Inflammatory macrophage treated with lipopolysaccharide for 4 hours (primary cell): ENCODE measurements around the gene APOLD1.
"Not testable (repeated sequence)": the region's sequence is repeated elsewhere in the genome, so short reads cannot be mapped to it uniquely, and the experiment has no call there.

Experiments
- DNase-seq: peaks from one replicate; pipeline ENCODE4 v3.0.0-alpha.2; 2020

Gene APOLD1, protein sequence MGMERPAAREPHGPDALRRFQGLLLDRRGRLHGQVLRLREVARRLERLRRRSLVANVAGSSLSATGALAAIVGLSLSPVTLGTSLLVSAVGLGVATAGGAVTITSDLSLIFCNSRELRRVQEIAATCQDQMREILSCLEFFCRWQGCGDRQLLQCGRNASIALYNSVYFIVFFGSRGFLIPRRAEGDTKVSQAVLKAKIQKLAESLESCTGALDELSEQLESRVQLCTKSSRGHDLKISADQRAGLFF

DNA sequence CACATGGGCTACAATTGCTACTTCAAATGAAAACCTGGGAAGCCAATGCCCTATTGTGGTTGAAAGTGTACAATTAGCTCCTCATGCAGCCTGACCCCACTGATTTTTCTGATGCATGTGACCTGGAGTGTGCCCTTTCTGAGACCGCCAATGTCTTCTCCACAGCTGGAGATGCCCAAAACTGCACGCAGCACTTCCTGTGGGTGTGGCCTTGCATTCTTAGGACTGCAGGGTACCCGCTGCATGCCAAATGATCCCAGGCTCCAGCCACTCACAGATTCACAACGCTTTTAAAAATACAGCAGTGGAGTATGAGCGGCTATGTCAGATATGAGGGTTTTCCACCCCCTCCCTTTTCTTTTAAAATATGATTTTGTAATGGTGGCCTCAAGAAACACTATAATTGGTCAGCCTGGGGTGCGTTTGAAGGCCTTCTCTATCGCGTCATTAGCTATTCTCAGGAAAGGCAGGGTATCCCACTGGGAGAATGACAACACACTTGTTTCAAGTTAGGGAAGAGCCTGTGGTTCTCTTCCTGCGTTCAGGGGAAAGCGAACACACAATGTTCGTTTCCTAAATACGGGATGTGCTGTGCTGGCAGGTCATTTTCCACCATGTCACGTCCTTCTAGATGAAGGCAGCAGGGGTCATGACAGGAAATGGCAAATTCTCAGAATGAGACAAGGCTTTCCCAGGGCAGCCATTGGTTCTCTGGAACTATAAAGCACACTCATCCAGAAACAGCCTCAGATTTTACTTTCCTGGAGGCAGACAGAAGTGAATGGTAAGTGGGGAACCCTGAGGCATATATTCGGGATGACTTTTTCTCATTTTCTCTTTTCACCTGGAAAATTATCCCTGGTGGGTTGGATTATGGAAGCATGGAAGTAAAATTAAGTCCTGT lies at the start of gene APOLD1:
TSS of gene APOLD1 (plus strand) at position 749 of the 904 bp plus-strand sequence. CDS start at position 782, 33 bp downstream.
- DNase-seq: no peak

DNA sequence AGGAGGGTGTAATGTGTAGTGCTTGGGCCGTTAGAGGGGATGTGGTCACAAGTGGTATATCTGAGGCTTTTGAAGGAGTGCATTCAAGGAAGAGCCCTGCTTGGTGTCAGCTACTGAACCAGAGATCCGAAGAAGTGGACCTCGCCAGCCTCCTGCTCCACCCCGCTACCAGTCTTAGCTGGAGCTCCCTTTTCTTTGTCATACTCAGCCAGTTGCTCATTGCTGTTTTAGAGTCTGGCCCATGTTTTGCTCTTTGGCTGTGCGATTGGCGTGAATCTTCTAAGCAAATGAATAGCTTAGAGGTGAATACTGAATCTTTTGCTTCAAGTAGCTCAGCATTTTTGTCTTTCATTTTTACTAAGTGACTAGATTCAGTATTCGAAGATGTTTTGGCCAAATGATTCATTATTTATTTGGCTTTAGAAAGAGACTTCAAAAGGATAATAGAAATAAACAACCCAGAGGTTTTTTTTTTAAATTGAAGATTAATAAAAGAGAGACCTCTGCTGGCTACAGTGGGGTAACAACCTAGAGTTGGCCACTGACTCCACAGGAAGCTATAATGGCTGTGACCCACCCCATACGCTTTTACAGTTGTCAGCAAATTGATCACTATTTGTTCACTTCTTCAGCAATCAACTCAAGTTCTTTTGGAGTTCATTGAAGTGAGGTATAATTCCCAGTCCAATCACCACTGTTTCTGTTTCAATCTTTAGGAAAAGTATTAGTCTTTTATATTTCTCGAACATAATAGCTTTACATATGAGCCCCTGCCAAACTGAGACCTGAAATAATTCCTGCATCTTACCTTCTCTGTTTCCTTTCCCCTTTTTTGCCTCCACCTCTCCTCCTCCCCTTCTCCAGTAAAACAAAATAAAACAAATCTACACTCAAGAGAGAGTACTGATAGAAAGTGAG lies 48.4 kb upstream of the APOLD1 start:
- DNase-seq: peak; percentile 54

DNA sequence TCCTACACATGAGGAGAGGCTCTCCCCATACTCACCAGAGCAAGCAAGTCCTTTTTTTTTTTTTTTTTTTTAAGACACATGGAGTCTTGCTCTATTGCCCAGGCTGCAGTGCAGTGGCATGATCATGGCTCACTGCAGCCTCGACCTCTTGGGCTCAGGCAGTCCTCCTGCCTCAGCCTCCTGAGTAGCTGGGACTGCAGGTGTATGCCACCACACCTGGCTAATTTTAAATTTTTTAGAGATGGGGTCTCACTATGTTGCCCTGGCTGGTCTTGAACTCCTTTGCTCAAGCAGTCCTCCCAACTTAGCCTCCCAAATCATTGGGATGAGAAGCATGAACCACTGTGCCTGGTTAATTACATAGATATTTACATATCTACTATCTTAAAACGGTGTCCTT lies 47.3 kb upstream of the APOLD1 start:
- DNase-seq: not testable (repeated sequence)

DNA sequence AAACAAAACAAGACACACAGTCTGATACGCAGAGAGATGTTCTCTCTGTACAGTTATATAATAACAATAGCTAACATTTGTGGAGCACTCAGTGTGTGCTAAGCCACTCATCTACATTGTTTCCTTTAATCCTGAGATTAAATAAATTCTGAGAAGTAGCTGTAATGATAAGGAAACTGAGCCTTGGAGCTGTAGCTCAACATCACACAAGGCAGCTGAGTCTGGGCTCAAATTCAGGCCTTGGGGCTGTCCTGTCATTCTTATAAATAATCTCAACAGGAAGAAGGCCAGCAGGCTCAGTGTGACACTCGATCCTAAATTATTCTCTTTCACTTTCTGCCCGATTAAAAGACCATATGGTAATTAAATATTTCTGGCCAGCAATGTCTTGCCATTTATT lies 43.8 kb upstream of the APOLD1 start:
- DNase-seq: peak; percentile 7

DNA sequence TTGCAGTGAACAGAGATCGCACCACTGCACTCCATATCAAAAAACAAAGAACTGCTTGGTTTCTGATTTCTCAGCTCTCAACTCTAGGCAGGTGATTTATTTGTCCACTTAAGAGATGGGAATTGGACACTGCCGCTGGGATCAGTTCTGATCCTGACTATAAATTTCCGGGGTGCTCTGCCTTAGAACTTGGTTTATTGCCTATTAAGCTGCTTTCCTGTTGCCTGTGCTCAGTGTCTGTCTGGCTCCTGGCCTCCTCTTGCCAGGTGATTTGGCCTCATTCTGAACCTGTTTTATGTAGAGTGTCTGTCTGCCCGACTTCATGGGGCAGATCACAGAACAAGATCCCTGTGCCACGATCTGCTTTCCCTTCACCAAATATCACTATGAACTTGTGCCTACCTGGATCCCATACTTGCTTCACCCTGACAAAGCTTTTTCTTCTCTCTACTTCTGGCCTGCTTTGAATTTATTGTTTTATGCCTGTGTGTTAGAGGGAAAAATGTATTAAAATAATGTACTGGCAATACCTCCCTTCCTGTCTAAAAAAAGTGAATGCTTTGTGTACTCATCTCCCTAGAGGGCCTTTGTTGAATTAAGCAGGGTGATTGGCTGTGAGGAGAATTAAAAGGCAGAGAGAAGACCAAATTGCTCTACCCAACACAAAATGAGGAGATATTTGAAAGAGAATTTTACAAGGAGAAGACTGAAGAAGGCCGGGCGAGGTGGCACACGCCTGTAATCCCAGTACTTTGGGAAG lies 40.7 kb upstream of the APOLD1 start:
- no peak for DNase-seq

DNA sequence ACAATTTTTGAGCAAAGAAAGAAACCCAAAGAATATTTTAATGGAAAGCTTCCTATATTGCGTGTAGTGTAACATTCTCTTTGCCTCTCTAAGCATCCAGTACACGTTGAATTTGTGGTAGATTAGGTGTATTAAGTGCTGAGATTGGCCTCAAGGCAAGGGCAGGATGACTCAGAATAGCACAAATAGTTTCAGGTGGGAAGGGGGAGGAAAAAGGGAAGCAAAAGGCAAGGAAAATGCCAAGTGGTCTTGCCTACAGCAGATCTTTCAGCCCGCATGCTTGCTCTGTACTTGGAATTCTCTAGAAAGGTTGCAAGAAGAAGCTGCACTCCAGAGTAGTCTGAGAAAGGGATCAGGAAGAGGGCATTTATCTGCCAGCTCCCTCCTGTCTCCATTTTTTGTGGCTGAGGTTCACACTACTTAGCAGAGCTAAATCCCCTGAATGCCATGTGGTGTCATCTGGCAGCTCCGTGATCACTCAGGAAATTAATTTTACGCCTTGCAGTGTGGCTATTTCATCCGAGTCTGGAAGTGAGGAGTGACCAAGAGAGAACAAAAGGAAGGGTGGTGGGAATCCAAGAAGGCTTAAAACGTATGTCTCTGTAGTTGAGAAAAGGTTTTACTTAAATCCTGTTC lies 39.8 kb upstream of the APOLD1 start:
- DNase-seq: no peak

DNA sequence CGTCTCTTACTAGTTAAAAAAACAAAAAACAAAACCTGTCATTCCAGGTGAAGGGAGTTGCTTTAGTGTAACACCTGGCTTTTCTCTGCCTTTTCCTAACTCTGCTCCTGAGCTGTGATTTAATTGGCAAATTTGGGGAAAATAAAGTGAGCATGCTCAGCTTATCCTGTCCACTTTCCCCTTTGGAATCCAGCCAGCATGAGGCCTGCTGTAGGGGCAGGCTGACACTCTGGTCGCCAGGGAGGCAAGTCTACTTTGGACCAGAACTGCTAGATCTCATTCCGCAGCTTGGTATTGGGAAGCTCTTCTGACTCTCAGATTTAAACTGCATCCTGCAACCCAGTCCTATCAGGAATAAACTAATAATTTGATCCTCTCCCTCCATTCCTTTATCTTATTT lies 38.2 kb upstream of the APOLD1 start:
- DNase-seq: no peak

DNA sequence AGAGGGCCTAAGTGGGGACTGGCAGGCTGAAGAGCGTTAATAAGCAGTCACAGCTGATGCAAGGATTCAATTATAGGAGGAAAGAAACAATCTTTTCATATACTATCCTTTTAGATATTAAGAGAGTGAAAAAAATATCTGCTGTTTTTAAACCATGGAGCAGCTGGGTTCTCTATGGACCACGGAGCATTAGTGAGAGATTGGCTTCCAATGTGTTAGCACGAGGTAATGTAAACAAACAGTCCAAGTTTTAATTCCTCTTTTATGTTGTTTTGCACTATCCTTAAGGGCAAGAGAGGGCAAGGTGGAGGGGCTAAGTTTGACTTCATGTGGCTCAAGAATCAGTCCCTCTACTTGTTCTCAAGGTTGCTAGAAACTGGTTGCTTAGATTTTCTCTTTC lies 37.4 kb upstream of the APOLD1 start:
- DNase-seq: no peak

DNA sequence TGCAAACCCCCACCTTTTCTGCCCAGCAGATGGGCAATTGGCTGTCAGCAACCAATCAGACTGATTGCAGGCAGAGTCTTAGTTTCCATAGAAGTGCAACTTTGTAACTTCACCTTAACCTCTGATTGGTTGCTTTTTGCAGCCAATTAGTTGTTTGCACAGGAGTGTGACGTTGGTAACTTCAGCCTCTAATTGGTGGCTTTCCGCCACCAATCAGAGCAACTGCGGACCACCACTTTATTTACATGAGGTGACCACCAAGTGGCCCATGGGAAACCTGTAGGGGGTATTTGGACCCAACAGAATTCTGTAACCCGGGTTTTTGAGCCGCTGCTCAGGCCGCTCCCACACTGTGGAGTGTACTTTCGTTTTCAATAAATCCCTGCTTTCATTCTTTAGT lies 36.0 kb upstream of the APOLD1 start:
- DNase-seq: no peak

DNA sequence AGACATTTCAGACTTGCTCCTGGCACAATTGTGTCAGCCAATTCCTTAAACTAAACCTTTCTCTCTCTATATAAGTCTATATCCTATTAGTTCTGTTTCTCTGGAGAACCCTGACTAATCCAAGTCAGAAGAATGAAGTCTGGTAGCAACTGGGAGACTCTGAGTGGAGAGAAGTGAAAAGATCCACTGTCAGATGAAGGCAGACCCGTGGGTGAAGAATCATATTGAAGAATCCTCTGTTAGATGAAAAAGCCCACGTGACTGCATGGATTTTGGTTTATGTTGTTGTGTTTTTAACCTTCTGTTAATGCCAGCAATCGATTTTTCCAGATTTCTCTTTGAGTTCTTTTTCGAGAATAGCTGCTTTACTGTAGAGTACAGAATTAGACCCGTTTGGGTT lies 29.5 kb upstream of the APOLD1 start:
- no peak for DNase-seq

DNA sequence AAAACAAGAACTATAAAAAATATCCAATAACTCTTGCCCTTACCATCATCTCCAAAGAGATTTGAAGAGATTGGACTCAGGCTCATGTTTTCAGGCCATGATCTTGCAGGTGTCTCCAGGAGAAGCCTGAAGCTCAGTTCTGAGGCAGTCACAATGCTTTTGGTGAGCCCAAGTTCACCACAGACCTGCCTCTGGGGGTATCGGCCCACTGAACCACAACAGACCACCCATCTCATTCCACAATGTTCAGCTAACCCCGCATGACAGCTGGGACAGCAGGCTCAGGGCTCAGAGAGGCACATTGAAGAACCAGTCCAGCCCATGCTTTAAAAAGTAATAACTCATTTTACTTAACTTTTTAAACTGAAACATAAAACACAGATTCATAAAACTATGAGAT lies 28.3 kb upstream of the APOLD1 start:
- no peak for DNase-seq

DNA sequence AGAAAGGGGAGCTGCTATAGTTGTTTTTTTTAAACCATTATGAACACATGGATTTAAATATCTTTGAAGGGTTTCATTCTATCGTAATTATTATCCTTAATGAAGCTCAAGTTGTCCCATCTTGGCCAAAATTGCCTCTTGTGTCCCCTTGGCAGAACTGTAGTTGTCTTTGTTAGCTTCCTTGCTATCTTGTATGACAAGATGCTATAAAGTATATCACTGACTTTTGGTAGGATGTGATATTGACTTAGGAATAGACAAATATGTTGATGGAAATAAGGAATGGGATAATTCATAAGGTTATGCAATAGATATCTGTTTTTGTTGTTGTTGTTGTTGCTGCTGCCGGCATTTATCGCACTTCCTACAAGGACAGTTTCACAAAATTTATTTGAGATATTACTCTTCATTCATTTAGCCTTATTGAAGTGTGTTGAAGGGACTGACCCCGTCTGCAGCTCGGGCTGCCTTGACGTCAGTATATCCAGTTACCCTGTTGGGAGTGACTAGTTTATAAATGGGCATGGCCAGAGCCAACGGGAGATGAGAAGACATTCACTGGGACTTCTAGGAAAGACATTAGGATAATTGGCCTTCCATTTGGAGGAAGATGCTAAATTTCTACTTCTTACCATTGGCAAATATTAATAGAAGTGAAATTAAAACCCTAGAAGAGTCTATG lies 26.1 kb upstream of the APOLD1 start:
- DNase-seq: no peak

DNA sequence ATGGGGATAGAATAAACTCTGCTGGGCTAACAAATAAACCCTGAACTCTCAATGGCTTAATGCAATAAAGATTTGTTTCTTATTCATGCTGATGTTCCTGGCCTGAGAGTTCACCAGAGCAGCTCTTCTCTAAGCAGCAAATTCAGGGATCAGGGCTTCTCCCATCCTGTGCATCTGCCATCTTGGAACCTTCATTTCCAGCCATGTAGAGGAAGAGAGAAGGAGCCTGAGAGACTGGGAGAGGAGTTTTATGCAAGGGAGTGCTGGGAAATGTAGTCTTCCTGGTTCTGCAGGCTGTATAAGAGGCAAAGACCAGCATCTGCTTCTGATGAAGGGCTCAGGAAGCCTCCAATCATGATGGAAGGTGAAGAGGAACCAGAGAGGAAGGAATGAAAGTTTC lies 20.6 kb upstream of the APOLD1 start:
- no peak for DNase-seq

DNA sequence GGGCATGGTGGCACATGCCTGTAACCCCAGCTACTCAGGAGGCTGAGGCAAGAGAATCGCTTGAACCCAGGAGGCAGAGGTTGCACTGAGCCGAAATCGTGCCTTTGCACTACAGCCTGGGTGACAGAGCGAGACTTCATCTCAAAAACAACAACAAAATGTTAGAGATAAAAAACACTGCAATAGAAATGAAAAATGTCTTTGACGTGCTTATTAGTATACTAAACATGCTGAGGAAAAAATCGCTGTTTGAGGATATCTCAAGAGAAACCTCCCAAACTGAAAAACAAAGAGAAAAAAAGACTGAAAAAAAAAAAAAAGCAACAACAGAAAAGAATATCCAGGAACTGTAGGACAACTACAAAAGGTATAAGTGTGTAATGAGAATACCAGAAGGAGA lies 15.2 kb upstream of the APOLD1 start:
- DNase-seq: no peak

DNA sequence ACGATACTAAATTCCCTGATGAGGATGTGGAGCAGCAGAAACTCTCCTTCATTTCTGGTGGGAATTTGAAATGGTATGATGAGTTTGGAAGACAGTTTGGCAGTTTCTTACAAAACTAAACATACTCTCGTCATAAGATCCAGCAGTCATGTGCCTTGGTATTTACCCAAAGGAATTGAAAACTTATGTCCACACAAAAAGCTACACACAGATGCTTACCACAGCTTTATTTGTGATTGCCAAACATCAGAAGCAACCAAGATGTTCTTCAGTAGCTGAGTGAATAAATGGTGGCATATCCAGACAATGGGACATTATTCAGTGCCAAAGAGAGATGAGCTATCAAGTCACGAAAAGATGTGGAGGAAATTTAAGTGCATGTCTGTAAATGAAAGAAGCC lies 10.7 kb upstream of the APOLD1 start:
- DNase-seq: no peak

DNA sequence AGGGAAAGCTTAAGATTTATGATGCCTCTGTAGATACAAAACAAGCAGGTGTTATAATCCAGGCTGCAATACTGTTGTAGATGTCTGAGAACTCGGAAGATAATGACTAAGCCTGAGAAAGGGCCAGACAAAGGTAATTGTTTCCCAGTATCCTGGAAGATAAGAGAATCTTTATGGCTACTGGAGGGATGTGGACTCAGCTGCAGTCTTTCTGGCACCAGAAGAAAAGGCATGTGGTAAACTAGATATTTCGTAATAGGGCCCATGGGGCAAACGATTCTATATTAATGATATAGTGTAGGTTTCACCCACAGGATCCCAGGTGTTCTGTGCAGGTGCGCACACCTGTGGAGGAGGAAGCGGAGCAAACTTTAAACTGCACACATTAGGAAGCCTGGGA lies 9.2 kb upstream of the APOLD1 start:
- DNase-seq: no peak

DNA sequence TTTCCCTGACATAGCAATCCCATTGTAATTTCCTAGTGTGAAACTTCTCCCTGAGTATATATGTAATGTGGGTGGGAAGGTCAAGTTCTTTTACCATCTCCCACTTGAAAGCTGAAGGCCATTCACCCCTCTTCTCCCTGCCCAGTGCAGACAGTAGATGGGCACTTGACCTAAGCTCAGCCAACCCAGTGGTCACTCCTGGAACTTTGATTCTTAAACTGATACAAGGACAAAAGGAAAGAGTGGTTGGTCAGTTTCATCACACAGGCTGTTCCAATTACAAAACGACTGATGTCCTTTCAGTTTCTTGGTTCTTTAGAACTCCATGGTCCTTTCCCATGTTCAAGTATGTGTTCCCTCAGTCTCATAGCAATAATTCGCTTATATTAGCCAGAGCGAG lies 8.4 kb upstream of the APOLD1 start:
- peak; percentile 15 for DNase-seq

DNA sequence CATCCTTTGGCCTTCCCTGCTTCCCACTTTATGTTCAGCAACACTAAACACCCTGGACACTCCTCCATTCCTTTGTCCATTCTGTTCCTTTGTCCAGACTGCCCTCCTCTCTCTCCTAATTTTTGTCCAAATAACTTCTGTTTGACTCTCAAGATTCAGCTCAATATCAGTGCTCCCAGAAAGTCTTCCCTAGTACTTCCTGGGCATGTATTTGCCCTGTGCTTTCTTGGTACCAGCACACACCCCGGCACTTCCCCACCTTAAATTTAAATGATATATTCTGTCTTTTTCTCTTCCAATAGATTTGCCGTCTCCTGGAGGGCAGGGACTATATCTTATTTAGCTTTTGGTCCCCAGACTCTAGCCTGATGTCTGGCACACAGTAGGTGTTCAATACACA lies 6.5 kb upstream of the APOLD1 start:
- DNase-seq: no peak

DNA sequence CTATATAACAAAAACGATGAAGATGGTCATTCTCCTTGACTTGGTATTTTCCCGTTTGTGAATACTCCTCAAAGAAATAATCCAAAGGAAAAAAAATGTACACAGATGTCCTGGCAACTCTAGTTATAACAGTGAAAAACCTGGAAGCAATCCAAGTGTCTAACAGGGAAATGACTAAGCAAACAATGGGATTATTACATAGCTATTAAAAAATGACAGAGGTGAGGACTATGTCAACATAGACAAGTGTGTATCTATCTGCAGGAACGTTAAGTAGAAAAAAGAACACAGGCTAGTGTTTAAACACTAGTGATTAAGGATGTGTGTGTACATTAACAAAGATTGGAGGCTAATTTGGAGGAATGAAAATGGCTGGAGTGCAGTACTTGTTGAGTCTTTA lies 5.9 kb upstream of the APOLD1 start:
- DNase-seq: peak; percentile 13

DNA sequence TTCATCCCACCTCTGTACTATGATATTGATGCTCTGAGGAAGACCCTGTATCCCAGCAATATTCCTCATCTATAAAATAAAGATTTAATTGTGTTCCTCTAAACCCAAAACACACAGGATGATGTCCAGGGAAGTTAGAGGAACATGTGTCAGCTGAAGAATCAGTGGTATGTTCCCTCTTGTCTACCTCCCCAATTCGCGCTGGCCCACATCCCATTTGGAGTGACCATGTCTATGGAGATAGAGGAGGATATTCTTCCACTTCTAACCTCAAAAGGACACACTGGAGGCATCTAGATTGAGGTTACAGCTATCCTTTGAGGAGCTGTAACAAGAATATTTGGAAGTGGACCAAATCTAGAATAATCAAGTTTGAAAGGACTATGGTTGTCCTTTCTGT lies 1.3 kb upstream of the APOLD1 start:
- DNase-seq: no peak

DNA sequence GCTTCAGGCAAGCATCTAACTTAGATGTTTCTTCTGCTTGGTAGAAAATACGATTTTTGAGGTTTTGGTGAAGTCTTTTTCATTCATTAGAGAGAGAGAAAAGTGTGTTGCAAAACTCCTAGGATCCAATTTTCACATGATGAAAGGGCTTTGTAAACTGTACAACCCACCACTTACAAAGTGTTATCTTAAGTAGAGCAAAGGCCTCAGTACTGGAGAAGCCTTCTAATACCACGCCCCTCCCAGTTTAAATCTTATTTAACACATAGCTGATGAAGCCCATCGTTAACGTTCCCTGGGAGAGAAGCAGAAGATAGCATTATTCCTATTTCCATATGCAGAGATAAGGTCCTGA lies 869 bp downstream of the APOLD1 start:
- DNase-seq: no peak
